Erythroblast (primary cell): ENCODE data around the gene ZNF569.

Experiments used
- DNase-seq, 2 experiments: peaks; one replicate each; lab custom pipeline; 2025; lab: John Stamatoyannopoulos, UW
- GATA1 ChIP-seq: IDR thresholded peaks from 2 replicates; pipeline ENCODE4 v1.6.1; 2011; ENCODE audit warnings: low read depth, mild to moderate bottlenecking, control low read depth, low read length, moderate library complexity
- POLR2A ChIP-seq: IDR thresholded peaks from 2 replicates; pipeline ENCODE4 v1.6.1; 2011; ENCODE audit warnings: mild to moderate bottlenecking, low read length

Gene ZNF569

DNA sequence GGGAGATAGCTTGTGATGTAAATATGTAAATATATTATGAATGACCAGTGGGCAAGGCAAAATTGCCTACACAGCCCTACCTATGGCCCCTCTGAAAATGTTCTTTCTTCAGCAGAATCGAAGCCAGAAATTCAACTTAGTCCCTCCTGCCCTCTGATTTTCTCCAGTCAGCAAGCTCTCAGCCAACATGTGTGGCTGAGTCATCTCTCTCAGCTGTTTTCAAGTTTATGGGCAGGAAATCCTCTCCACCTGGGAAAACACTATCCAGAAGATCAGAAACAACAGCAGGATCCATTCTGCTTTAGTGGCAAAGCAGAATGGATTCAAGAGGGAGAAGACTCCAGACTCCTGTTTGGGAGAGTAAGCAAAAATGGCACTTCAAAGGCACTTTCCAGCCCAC lies 105.2 kb downstream of the ZNF569 start:
- TF ChIP-seq GATA1 (no peak), POLR2A (no peak)
- DNase-seq = no peak
